Fibroblast of lung (primary cell): ENCODE data around the gene FARSA. TPM values are rescaled to one million over a fixed set of nuclear protein-coding genes. Genes with fewer than 3 reads are reported as not detected.
"Not testable (repeated sequence)": the region's sequence is repeated elsewhere in the genome, so short reads cannot be mapped to it uniquely, and the experiment has no call there.

Source experiments
- DNase-seq, 2 donors: peaks; one replicate each; pipeline versions ENCODE4 v3.0.0 to v3.0.0-alpha.2; 2010; ENCODE audit warnings: low read depth in 2 of 2
- H2AFZ ChIP-seq: 2 replicates; pipeline ENCODE4 v1.5.1; 2012; ENCODE audit warnings: low read length, control low read depth, inconsistent platforms
- H3K27ac ChIP-seq: 2 replicates; pipeline ENCODE4 v1.5.1; 2011; ENCODE audit warnings: low read length, control low read depth; ENCODE audit not compliant: insufficient read depth
- H3K27me3 ChIP-seq: 2 replicates; pipeline ENCODE4 v1.5.1; 2011; ENCODE audit warnings: mild to moderate bottlenecking, low read length; ENCODE audit not compliant: control insufficient read depth, insufficient read depth
- H3K36me3 ChIP-seq: 2 replicates; pipeline ENCODE4 v1.5.1; 2011; ENCODE audit warnings: low read length; ENCODE audit not compliant: control insufficient read depth, insufficient read depth
- H3K4me1 ChIP-seq: 2 replicates; pipeline ENCODE4 v1.5.1; 2011; ENCODE audit warnings: low read length; ENCODE audit not compliant: control insufficient read depth, insufficient read depth; ENCODE audit errors: extremely low read depth
- H3K4me2 ChIP-seq: 2 replicates; pipeline ENCODE4 v1.5.1; 2011; ENCODE audit warnings: low read length, control low read depth; ENCODE audit not compliant: insufficient read depth; ENCODE audit errors: extremely low read depth
- H3K4me3 ChIP-seq, 4 experiments: fragments of 200-600 bp in 1 of 4; sonication (generic) in 1 of 4; replicated peaks in 1 of 4; 2 replicates each; pipeline ENCODE4 v1.5.1; 2011 to 2016; ENCODE audit warnings: low read length in 4 of 4, low read depth in 3 of 4, mild to moderate bottlenecking in 3 of 4, control low read depth in 2 of 4, inconsistent platforms in 1 of 4, mixed read lengths in 1 of 4; ENCODE audit not compliant: insufficient read depth in 1 of 4; ENCODE audit errors: control extremely low read depth in 1 of 4
- H3K79me2 ChIP-seq: 2 replicates; pipeline ENCODE4 v1.5.1; 2012; ENCODE audit warnings: mild to moderate bottlenecking, low read length, inconsistent platforms; ENCODE audit not compliant: control insufficient read depth, insufficient read depth
- H3K9ac ChIP-seq: 2 replicates; pipeline ENCODE4 v1.5.1; 2011; ENCODE audit warnings: mild to moderate bottlenecking, low read length, control low read depth; ENCODE audit not compliant: insufficient read depth
- H3K9me3 ChIP-seq: 2 replicates; pipeline ENCODE4 v1.5.1; 2012; ENCODE audit warnings: low read depth, low read length; ENCODE audit not compliant: control insufficient read depth, insufficient read depth
- H4K20me1 ChIP-seq: 2 replicates; pipeline ENCODE4 v1.5.1; 2011; ENCODE audit warnings: low read length; ENCODE audit not compliant: control insufficient read depth, insufficient read depth; ENCODE audit errors: extremely low read depth
- CTCF ChIP-seq, 2 donors: IDR thresholded peaks in 1 of 2; conservative IDR thresholded peaks in 1 of 2; 1 replicate in 1 of 2; 2 replicates in 1 of 2; pipeline ENCODE4 v1.5.1; 2011 to 2012; ENCODE audit warnings: low read length in 2 of 2, control low read depth in 1 of 2, inconsistent platforms in 1 of 2, low read depth in 1 of 2, mild to moderate bottlenecking in 1 of 2
- EZH2 ChIP-seq: IDR thresholded peaks from 2 replicates; pipeline ENCODE4 v1.5.1; 2012; ENCODE audit warnings: low read length, control low read depth, mild to moderate bottlenecking; ENCODE audit errors: missing control alignments
- polyA plus RNA-seq, 2 donors: library from polyadenylated mRNA; depleted of rRNA in 1 of 2; stranded (reverse) in 1 of 2; unstranded in 1 of 2; fragments of >200 nt; gene quantifications; 2 replicates each; pipeline ENCODE4 v1.2.1, GENCODE V29; 2011 to 2012; ENCODE audit warnings: missing spikeins in 1 of 2
- total RNA-seq: library from RNA; depleted of rRNA; stranded (reverse); fragments of >200 nt; gene quantifications from 2 replicates; pipeline ENCODE4 v1.2.1, GENCODE V29; 2014

Gene FARSA
- total and polyA plus RNA-seq, 2 donors (not counting 1 experiment from before 2014, with no cell fraction given): 23.5 to 38.6 TPM

- H3K27ac ChIP-seq: peak within 1 kb of the TSS; percentile 77
- H3K4me3 ChIP-seq: peak within 1 kb of the TSS; percentile 72 to 93 (median 84)
- DNase-seq: peak; percentile 73 to 77
These were observed 23.2 kb upstream of the FARSA start, which contains the start of gene GADD45GIP1 for GRCh38 chr19:12956446-12957388. GADD45GIP1 (minus strand) TSS chr19:12957223; CDS start chr19:12957212, 11 bp downstream.

GRCh38 chr19:12955996-12956395 lies 22.5 kb upstream of the FARSA start:
- Histone ChIP-seq H3K9me3 (no peaks in the 10 kb centered on the region), H3K4me2 (peak overlapping the region; percentile 90), H3K27ac (peak overlapping the region; percentile 77), H3K79me2 (peaks cover 37% of the 10 kb centered on the region), H3K4me1 (peaks cover 17% of the 10 kb centered on the region), H2AFZ (no peak overlapping the region), H3K4me3 (peak overlapping the region; percentile 72 to 93 (median 84)), H3K36me3 (peaks cover 14% of the 10 kb centered on the region), H4K20me1 (no peaks in the 10 kb centered on the region), H3K9ac (no peak overlapping the region), H3K27me3 (no peaks in the 10 kb centered on the region)
- TF ChIP-seq EZH2 (no peak), CTCF (conservative IDR thresholded peaks at IDR 0.05 in 1 of 2, IDR thresholded peaks at IDR 0.05 in 1 of 2; ENCODE audit: low read depth in 1 of 2, low read length in 2 of 2) (no peak)
- no peak for DNase-seq

More at GRCh38 chr19:12956446-12957388, 23.2 kb upstream of the FARSA start, which contains the start of gene GADD45GIP1:
- peak within 1 kb of the TSS; percentile 77 for H3K9ac ChIP-seq
- H2AFZ ChIP-seq: peak within 1 kb of the TSS; percentile 81
- no peaks in the 10 kb centered on the region for H3K9me3 ChIP-seq
- H3K4me2 ChIP-seq: peak within 1 kb of the TSS; percentile 90
- H3K27me3 ChIP-seq: no peaks in the 10 kb centered on the region
- H4K20me1 ChIP-seq: no peaks in the 10 kb centered on the region
- TF ChIP-seq CTCF (conservative IDR thresholded peaks at IDR 0.05 in 1 of 2, IDR thresholded peaks at IDR 0.05 in 1 of 2; ENCODE audit: low read depth in 1 of 2, low read length in 2 of 2) (no peak), EZH2 (no peak)
- H3K4me1 ChIP-seq: peaks cover 17% of the 10 kb centered on the region
- peaks cover 37% of the 10 kb centered on the region for H3K79me2 ChIP-seq
- H3K36me3 ChIP-seq: peaks cover 10% of the 10 kb centered on the region

GRCh38 chr19:12955575-12955974 lies 22.1 kb upstream of the FARSA start:
- Histone ChIP-seq H3K36me3 (peaks cover 14% of the 10 kb centered on the region), H3K4me1 (peaks cover 17% of the 10 kb centered on the region), H3K4me2 (peak overlapping the region; percentile 90), H3K79me2 (peaks cover 37% of the 10 kb centered on the region), H3K4me3 (peak overlapping the region in 2 of 4 experiments; percentile 81 to 88)
- DNase-seq, H3K9me3 ChIP-seq, H3K27ac ChIP-seq, H3K9ac ChIP-seq, H3K27me3 ChIP-seq, H2AFZ ChIP-seq, H4K20me1 ChIP-seq: not testable (repeated sequence)
